Lower lobe of right lung (tissue), 2 donors: ENCODE measurements around the gene PADI2. TPM values are rescaled to one million over a fixed set of nuclear protein-coding genes. Genes with fewer than 3 reads are reported as not detected.

ENCODE experiments used
- ATAC-seq, 2 donors: fragments of 200-7000 bp; cut with Tn5 transposase; one replicate each; pipeline ENCODE4 v1.9.1; 2020 to 2022; ENCODE audit warnings: mild to moderate bottlenecking in 2 of 2, moderate library complexity in 2 of 2
- DNase-seq: peaks from one replicate; pipeline ENCODE4 v3.0.0-alpha.2; 2020
- H3K27ac ChIP-seq: fragments of 200-600 bp; one replicate; pipeline ENCODE4 v1.8.0; 2022
- H3K27me3 ChIP-seq: fragments of 200-600 bp; one replicate; pipeline ENCODE4 v1.8.0; 2022; ENCODE audit warnings: low read depth
- H3K36me3 ChIP-seq: fragments of 200-600 bp; one replicate; pipeline ENCODE4 v1.8.0; 2022; ENCODE audit warnings: mild to moderate bottlenecking
- H3K4me1 ChIP-seq: fragments of 200-600 bp; one replicate; pipeline ENCODE4 v1.8.0; 2022
- H3K4me3 ChIP-seq: fragments of 200-600 bp; one replicate; pipeline ENCODE4 v1.8.0; 2022; ENCODE audit warnings: mild to moderate bottlenecking
- H3K9me3 ChIP-seq: fragments of 200-600 bp; one replicate; pipeline ENCODE4 v1.8.0; 2022
- CTCF ChIP-seq: fragments of 200-600 bp; IDR thresholded peaks from one replicate; pipeline ENCODE4 v1.8.0; 2022; ENCODE audit warnings: antibody characterized with exemption, mild to moderate bottlenecking
- intact Hi-C: fragments of 100-400 bp; cut with DNase I; formaldehyde crosslinking; loops from one replicate; pipeline ENCODE4 v1.11.0; 2022
- total RNA-seq: library from RNA; stranded (reverse); fragmentation: NEBNext Ultra II Directional; extraction: Animal tissue kit (Norgen Biotek cat#: 25700); gene quantifications from one replicate; pipeline ENCODE4 v1.2.1, GENCODE V29; 2021
- donor health status: DM: no; HTN: yes; CAD: no; lungs with severe emphysema.

The PADI2 gene
- total RNA-seq, 1 donor from 2014 or later = 18.4 TPM

GRCh38 chr1:17093822-17094393, 25.3 kb downstream of the PADI2 start:
- no peaks in the 10 kb centered on the region for H3K9me3 ChIP-seq
- no peaks in the 10 kb centered on the region for H3K27me3 ChIP-seq
- H3K36me3 ChIP-seq = no peaks in the 10 kb centered on the region
- no peak for DNase-seq
- no peak for ATAC-seq
- peaks cover 11% of the 10 kb centered on the region for H3K4me1 ChIP-seq
- no peak overlapping the region for H3K27ac ChIP-seq
- intact Hi-C loops = no loop called here
- H3K4me3 ChIP-seq = no peak overlapping the region
- TF ChIP-seq CTCF = no peak

GRCh38 chr1:17091252-17091651, 28.0 kb downstream of the PADI2 start:
- no peaks in the 10 kb centered on the region for H3K27me3 ChIP-seq
- H3K4me1 ChIP-seq = no peaks in the 10 kb centered on the region
- no peak overlapping the region for H3K27ac ChIP-seq
- ATAC-seq (no peak), DNase-seq (no peak)
- H3K4me3 ChIP-seq = no peak overlapping the region
- no peaks in the 10 kb centered on the region for H3K36me3 ChIP-seq
- TF ChIP-seq CTCF = no peak
- intact Hi-C loops = no loop called here
- H3K9me3 ChIP-seq = no peaks in the 10 kb centered on the region

- no peaks in the 10 kb centered on the region for H3K9me3 ChIP-seq
- intact Hi-C loops = no loop called here
- ATAC-seq (no peak), DNase-seq (no peak)
- no peak for TF ChIP-seq CTCF
- H3K36me3 ChIP-seq = no peaks in the 10 kb centered on the region
- peaks cover 3% of the 10 kb centered on the region for H3K27me3 ChIP-seq
- H3K4me1 ChIP-seq = no peaks in the 10 kb centered on the region
- H3K4me3 ChIP-seq = no peak overlapping the region
- no peak overlapping the region for H3K27ac ChIP-seq
These were observed 29.7 kb downstream of the PADI2 start for GRCh38 chr1:17089506-17089905.

- TF ChIP-seq CTCF = no peak
These were observed 32.5 kb downstream of the PADI2 start for GRCh38 chr1:17086751-17087150.

GRCh38 chr1:17084787-17085186, 34.5 kb downstream of the PADI2 start:
- peak; percentile 21 to 29 for ATAC-seq
- H3K4me1 ChIP-seq = no peaks in the 10 kb centered on the region
- TF ChIP-seq CTCF = no peak
- no peak for DNase-seq
- H3K9me3 ChIP-seq = no peaks in the 10 kb centered on the region
- H3K4me3 ChIP-seq = no peak overlapping the region
- H3K27ac ChIP-seq = no peak overlapping the region
- H3K36me3 ChIP-seq = no peaks in the 10 kb centered on the region
- peaks cover 3% of the 10 kb centered on the region for H3K27me3 ChIP-seq
- intact Hi-C loops = no loop called here

More at GRCh38 chr1:17086751-17087150, 32.5 kb downstream of the PADI2 start:
- intact Hi-C loops = no loop called here
- DNase-seq (no peak), ATAC-seq (no peak)
- no peak overlapping the region for H3K4me3 ChIP-seq
- no peaks in the 10 kb centered on the region for H3K36me3 ChIP-seq
- no peaks in the 10 kb centered on the region for H3K4me1 ChIP-seq
- no peak overlapping the region for H3K27ac ChIP-seq
- H3K9me3 ChIP-seq = no peaks in the 10 kb centered on the region
- H3K27me3 ChIP-seq = peaks cover 3% of the 10 kb centered on the region
